Activated CD4-positive, alpha-beta T cell treated with anti-CD3 and anti-CD28 coated beads, Interleukin-2, Interleukin-6, amounts not matched to agents 100 ng/mL and 50 ng/mL, durations not matched to agents 16 hours and 8 hours (primary cell): ENCODE results near the gene TTC3.
"Not testable (repeated sequence)": the region's sequence is repeated elsewhere in the genome, so short reads cannot be mapped to it uniquely, and the experiment has no call there.

Source experiments
- DNase-seq: peaks from one replicate; pipeline ENCODE4 v3.0.0-alpha.2; 2020

Gene TTC3

DNA sequence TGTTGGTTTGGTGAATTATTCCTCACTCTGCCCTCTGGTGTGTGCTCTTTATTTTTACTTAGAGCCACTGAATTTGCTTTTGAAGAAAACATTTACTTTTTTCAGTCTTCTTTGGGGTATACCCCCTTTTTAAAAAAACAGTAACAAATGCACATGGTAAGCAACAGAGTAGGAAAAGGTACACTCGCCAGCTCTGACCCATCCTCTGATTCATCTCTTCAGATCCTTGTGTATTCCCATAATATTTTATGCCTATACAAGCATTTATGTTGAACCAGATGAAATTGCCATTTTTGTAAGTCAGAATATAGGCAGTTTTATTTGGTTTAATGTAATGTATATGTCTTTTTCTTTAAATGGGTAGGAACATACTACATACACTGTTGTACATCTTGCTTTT, 28.3 kb downstream of the TTC3 start:
- no peak for DNase-seq

GRCh38 chr21:37102746-37103145, 29.7 kb downstream of the TTC3 start:
- not testable (repeated sequence) for DNase-seq

GRCh38 chr21:37106998-37107397, 33.9 kb downstream of the TTC3 start:
- no peak for DNase-seq

DNA sequence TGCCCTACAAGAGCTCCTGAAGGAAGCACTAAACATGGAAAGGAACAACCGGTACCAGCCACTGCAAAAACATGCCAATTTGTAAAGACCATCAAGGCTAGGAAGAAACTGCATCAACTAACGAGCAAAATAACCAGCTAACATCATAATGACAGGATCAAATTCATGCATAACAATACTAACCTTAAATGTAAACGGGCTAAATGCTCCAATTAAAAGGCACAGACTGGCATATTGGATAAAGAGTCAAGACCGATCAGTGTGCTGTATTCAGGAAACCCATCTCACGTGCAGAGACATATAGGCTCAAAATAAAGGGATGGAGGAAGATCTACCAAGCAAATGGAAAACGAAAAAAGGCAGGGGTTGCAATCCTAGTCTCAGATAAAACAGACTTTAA, 38.0 kb downstream of the TTC3 start:
- not testable (repeated sequence) for DNase-seq

DNA sequence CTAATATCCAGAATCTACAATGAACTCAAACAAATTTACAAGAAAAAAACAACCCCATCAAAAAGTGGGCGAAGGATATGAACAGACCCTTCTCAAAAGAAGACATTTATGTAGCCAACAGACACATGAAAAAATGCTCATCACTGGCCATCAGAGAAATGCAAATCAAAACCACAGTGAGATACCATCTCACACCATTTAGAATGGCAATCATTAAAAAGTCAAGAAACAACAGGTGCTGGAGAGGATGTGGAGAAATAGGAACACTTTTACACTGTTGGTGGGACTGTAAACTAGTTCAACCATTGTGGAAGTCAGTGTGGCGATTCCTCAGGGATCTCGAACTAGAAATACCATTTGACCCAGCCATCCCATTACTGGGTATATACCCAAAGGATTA, 41.2 kb downstream of the TTC3 start:
- DNase-seq: not testable (repeated sequence)

GRCh38 chr21:37116459-37116858, 43.4 kb downstream of the TTC3 start:
- DNase-seq: not testable (repeated sequence)

- no peak for DNase-seq
Measured at GRCh38 chr21:37117204-37117603, 44.1 kb downstream of the TTC3 start.

GRCh38 chr21:37118187-37118826, 45.3 kb downstream of the TTC3 start:
- no peak for DNase-seq

- no peak for DNase-seq
Measured at GRCh38 chr21:37119421-37120218, 46.6 kb downstream of the TTC3 start.

DNA sequence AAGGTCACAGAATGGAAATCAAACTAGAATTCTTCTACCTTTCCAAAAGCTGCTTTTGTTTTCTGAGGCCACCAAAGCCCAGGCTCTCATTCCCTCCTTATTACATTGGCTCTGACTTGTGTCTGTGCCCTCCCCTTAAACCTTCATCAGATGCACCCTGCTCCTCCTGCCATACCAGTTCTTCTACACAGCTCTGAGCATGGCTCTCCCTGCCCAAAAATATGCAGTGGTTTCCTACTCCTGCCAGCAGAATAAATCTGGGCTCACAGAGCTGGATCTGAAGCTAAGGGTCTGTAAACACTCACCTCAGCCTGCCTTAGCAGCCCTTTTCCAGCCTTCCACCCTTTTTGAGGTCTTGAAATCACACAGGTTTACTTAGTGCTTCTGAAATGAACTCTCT, 55.0 kb downstream of the TTC3 start:
- DNase-seq: no peak

DNA sequence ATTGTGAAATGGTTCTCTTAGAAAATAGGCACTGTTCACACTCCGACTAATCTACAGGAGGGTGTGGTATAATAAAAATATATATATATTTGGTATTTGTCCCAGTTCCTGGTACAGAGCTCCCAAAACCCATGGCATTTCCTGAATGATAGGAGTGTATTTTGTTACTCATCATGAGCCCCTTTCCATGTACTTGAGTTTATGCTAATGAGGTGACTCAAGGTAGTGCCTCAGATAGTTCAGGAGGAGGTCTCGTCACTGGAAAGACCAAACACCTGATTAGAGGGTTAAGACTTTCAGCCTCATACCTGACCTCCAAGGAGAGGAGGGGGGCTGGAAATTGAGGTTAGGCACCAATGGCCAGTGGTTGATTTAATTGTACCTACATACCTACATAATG, 57.9 kb downstream of the TTC3 start:
- DNase-seq: no peak

- no peak for DNase-seq
Measured at GRCh38 chr21:37136261-37136660, 63.2 kb downstream of the TTC3 start.

DNA sequence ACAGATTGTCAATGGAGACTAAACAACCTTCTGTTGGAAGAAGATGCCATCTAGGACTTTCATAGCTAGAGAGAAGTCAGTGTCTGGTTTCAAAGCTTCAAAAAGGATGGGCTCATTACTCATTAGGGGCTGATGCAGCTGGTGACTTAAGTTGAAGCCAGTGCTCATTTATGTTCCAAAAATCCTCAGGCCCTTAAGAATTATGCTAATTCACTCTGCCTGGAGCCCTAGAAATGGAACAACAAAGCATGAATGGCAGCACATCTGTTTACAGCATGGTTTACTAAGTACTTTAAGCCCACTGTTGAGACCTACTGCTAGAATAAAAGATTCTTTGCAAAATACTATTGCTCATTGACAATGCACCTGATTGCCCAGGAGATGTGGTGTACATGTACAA, 63.7 kb downstream of the TTC3 start:
- DNase-seq: no peak

GRCh38 chr21:37139154-37139553, 66.1 kb downstream of the TTC3 start:
- DNase-seq: no peak

- no peak for DNase-seq
Measured at GRCh38 chr21:37139902-37140301, 66.8 kb downstream of the TTC3 start.

DNA sequence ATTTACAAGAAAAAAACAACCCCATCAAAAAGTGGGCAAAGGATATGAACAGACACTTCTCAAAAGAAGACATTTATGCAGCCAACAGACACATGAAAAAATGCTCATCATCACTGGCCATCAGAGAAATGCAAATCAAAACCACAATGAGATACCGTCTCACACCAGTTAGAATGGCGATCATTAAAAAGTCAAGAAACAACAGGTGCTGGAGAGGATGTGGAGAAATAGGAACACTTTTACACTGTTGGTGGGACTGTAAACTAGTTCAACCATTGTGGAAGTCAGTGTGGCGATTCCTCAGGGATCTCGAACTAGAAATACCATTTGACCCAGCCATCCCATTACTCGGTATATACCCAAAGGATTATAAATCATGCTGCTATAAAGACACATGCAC, 70.3 kb downstream of the TTC3 start:
- not testable (repeated sequence) for DNase-seq

DNA sequence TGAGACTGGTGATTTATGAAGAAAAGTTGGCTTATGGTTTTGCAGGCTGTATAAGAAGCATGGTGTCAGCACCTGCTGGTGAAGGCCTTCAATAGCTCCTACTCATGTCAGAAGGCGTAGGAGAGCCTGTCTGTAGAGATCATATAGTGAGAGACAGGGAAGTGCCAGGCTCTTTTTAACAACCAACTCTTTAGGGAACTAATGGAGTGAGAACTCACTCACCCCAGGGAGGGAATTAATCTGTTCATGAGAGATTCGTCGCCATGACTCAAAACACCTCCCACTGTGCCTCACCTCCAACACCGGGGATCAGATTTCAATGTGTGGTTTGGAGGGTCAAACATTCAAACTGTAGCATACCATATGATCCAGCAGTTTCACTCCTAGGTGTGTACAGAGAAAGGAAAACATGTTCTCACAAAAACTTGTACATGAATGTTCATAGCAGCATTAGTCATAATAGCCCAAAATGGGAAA, 72.6 kb downstream of the TTC3 start:
- no peak for DNase-seq

DNA sequence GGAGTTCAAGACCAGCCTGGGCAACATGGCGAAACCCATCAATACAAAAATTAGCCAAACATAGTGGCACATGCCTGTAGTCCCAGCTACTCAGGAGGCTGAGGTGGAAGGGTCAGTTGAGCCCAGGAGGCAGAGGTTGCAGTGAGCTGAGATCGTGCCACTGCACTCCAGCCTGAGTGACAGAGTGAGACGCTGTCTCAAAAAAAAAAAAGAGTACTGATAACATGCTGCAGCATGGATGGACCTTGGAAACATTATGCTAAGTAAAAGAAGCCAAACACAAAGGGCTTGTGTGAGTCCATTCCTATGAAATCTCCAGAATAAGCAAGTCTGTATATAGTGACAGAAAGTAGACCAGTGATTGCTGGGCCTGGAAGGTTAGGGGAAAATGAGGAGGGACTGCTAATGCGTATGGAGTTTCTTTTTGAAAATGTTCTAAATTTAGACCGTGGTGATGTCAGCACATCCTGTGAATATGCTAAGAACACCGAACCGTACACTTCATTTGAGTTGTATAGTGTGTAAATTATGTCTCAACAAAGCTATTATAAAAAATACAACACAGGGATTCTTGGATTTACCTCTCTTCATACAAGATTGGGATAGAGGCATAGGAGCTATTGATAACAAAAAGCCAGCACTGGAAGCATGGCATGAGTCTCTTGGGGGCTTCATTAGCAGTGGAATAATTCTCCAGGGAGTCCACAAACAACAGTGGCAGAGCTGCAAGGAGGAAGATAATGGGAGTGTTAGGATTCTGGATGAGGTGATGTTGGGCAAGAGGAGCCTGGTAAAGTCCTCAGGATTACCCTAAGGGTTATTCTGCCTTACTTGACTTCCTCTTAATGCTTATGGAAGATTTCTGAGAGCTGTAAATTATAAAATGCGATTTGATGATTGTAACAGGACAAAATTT, 73.5 kb downstream of the TTC3 start:
- peak; percentile 18 for DNase-seq

GRCh38 chr21:37149411-37149810, 76.4 kb downstream of the TTC3 start:
- no peak for DNase-seq

DNA sequence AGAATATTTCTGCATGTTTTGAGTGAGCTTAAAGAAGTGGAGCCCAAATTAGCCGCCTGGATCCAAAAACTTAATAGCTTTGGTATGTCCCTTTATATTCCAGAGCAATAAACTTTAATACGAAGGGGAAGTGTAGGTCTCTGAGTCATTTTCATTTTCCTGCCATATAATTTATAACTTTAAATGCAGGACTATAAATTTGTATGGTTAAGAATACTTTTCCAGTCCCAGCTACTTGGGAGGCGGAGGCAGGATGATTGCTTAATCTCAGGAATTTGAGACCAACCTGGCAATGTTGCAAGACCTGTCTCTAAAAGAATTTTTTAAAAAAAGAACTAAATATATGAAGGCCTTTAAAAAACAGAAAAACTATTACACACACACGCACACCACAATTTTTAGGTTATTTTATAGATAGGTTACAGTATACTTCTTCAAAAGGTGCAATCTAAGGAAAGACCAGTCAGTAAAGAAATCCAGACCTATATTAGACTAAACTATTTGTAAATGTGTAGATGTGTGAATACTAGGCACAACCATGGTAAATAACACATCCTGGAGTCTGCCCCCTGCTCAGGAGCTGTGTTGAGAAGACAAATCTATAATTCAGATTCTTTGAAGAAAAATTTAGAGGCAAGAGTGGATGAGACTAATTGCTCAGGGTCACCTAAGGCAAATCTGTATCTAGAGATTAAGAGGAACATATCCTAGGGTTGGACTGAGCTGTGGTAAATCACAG, 80.3 kb downstream of the TTC3 start:
- no peak for DNase-seq

DNA sequence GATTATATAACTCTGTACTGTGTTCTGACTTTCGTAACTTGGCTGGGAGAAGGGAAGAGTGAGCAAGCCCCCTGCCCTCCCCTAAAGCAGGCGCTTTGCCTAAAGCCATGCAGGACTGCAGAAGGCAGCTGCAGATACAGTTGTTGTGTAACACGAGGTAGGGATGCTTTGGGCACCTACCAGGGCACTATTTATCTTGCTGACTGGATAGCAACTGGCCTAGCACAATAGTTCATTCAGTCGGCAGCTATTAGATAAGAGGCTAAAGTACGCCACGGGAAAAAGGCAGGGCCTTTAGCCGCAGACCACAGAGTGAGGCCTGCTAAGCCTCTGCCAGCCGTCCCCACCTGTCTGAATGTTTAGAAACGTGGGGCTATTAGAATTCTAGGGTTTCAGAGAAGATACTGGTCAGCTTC, 80.9 kb downstream of the TTC3 start:
- DNase-seq: no peak

GRCh38 chr21:37155186-37155585, 82.1 kb downstream of the TTC3 start:
- no peak for DNase-seq

DNA sequence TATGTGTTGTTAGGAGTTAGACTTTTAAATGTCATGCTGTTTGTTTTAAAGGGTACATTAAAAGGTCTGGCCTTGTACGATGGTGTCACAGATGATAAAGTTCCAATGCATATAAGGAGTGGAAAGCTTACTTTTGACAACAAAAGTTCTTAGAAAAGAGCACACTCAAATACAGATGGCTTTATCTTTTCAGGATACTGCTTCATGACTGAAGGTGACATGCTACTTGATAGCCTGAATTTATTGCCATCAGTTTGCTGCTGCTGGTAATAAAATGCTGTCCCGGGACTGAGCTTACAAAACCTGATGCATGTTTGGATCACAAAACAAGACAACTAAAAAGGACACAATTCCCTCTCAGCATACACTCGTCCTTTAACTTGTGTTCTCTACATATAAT, 84.9 kb downstream of the TTC3 start:
- no peak for DNase-seq
